Prostate gland (tissue), 2 donors: ENCODE measurements around the gene LARGE1.

ENCODE experiments used
- POLR2A ChIP-seq: fragments of 450-650 bp; IDR thresholded peaks from one replicate; pipeline ENCODE4 v1.6.1; 2016; ENCODE audit warnings: antibody characterized with exemption, mild to moderate bottlenecking
- POLR2AphosphoS5 ChIP-seq: sonication (generic); formaldehyde crosslinking; IDR thresholded peaks from one replicate; pipeline ENCODE4 v1.6.1; 2017; ENCODE audit warnings: antibody characterized with exemption
- TF ChIP-seq, protein P1 (sequence below), 4 experiments: fragments of 200-600 bp in 2 of 4; fragments of 450-650 bp in 2 of 4; sonication (generic) in 2 of 4; IDR thresholded peaks; 1 replicate in 3 of 4; 2 replicates in 1 of 4; pipeline ENCODE4 v1.5.1; 2016 to 2019; ENCODE audit warnings: antibody characterized with exemption in 4 of 4, mild to moderate bottlenecking in 2 of 4, moderate library complexity in 2 of 4

DNA sequence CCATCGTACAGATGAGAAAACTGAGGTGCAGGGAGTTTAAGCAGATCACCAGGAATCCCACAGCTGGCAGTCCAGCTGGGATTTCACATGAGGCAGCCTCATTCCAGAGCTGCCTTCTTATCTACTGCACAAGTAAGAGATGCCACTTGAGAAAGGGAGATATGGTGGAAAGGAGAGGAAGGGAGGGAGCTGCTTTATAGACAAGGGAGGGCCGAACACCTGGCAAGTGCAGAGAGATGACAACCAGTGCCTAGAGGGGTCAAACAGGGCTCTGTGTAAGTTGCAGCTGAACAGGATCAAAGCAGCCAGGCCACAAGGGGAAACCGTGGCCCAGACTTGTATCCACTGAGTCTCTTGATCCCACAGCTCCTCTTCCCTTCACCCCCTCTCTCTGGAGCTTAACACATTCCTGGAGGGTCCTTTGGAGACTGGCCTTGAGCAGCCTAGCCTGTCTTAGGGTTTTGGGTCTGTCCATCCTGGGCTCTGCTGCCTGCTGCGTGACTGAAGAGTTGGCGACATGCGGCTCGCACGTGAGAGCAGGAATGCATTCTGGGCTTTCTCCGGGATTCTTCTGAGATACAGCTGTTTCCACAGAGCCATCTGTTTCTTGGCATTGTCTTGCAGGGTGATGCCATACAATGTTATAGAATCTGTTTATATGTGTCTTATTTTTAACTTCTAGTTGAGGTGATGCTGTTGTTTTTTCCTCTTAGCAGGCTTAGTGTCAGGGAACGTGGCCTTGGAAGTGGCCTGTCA, 593.6 kb downstream of the LARGE1 start:
- TF ChIP-seq, protein P1, sequence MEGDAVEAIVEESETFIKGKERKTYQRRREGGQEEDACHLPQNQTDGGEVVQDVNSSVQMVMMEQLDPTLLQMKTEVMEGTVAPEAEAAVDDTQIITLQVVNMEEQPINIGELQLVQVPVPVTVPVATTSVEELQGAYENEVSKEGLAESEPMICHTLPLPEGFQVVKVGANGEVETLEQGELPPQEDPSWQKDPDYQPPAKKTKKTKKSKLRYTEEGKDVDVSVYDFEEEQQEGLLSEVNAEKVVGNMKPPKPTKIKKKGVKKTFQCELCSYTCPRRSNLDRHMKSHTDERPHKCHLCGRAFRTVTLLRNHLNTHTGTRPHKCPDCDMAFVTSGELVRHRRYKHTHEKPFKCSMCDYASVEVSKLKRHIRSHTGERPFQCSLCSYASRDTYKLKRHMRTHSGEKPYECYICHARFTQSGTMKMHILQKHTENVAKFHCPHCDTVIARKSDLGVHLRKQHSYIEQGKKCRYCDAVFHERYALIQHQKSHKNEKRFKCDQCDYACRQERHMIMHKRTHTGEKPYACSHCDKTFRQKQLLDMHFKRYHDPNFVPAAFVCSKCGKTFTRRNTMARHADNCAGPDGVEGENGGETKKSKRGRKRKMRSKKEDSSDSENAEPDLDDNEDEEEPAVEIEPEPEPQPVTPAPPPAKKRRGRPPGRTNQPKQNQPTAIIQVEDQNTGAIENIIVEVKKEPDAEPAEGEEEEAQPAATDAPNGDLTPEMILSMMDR (IDR thresholded peaks at IDR 0.05), result no peak
- TF ChIP-seq POLR2AphosphoS5 (no peak), POLR2A (no peak)
